Measurements from ENCODE around the gene DUOXA2. TPM values are rescaled to one million over a fixed set of nuclear protein-coding genes. Genes with fewer than 3 reads are reported as not detected.

DUOXA2 gene
- total and polyA plus RNA-seq, 2 of the 4 experiments (the other 2 are of a cell fraction): not detected

DNA sequence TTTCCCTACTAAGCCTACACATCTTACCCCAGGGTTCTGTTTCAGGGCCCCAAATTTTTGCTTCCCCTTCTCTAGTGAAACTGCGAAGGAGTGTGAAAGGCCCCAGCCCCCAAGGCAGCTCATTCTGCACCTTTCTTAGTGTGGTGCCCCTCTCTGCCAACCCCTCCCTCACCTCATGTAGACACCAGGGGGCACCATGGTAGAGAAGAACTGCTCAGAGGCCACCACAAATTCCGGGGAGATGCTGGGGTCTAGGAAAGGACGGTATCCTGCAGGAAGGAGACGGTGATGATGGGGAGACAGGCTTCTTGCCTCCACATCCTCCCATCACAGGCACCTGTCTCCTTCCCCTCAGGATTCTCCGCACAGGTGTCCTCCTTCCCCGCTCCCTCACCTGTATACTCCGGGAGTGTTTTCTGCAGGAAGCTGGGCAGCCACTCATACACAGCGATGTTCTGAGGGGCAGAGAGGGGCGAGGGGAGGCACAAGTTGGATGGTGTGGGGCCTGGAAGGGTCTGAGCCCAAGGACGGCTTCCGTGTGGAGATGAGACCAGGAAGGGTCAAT is 3.8 kb upstream of the DUOXA2 start:
- H3K27me3 ChIP-seq (ENCODE audit: control insufficient read depth, insufficient read depth, low read length): peaks cover 83% of the 10 kb centered on the region
- H2AFZ ChIP-seq (replicated peaks; ENCODE audit: low read length, poor library complexity): no peak overlapping the region
- no peak overlapping the region for H2BK120ac ChIP-seq (ENCODE audit: low read depth, low read length)
- no peak overlapping the region for H3K14ac ChIP-seq (replicated peaks; ENCODE audit: low read depth, low read length)
- ChIA-PET CTCF (interaction anchor here (2.7 kb wide), 1 partner anchor 8 kb away, joined by 12 read pairs; no protein-coding TSS in a partner anchor), POLR2A (ENCODE audit: unreplicated experiment) (no interaction called here)
- H3K79me1 ChIP-seq (ENCODE audit: low read depth in 1 of 2, low read length in 2 of 2): no peaks in the 10 kb centered on the region
- DNase-seq: no peak
- no peak overlapping the region for H2AK5ac ChIP-seq (ENCODE audit: low read depth, low read length)
- no peak overlapping the region for H4K91ac ChIP-seq (ENCODE audit: insufficient read depth, low read depth, low read length)
- no peak overlapping the region for H4K5ac ChIP-seq (ENCODE audit: low read depth, low read length)
- H3K9me1 ChIP-seq (ENCODE audit: insufficient read depth, low read length): no peaks in the 10 kb centered on the region
- in situ Hi-C loops (cut with MboI; ENCODE audit: low sequenced_read_pairs) (no loop called here), intact Hi-C loops (cut with micrococcal nuclease) (no loop called here), dilution Hi-C loops (cut with HindIII; ENCODE audit: low sequenced_read_pairs, unreplicated experiment) (no loop called here)
- no CpG with 5 or more reads among the region's 11 CpGs for WGBS, 2 experiments (ENCODE audit: extremely low coverage in 2 of 2, insufficient read length in 1 of 2)
- no peak overlapping the region for H2BK20ac ChIP-seq (ENCODE audit: low read depth, low read length)
- H2BK5ac ChIP-seq (ENCODE audit: low read depth, low read length, poor library complexity, severe bottlenecking): no peak overlapping the region
- BruUV-seq (replicated peaks): no TSS peak
- no peak overlapping the region for H3K4me3 ChIP-seq (ENCODE audit: insufficient read depth, low read depth, low read length)
- no peak overlapping the region for H3K18ac ChIP-seq (ENCODE audit: low read depth, low read length)
- no peak overlapping the region for H3K27ac ChIP-seq (ENCODE audit: insufficient read depth, low read length)
- no peaks in the 10 kb centered on the region for H3K36me3 ChIP-seq (ENCODE audit: control insufficient read depth, insufficient read depth, low read length)
- H3K9me3 ChIP-seq (ENCODE audit: control insufficient read depth, insufficient read depth, low read length): no peaks in the 10 kb centered on the region
- H2AK9ac ChIP-seq (replicated peaks; ENCODE audit: low read depth, low read length, poor library complexity): no peak overlapping the region
- no peak overlapping the region for H4K8ac ChIP-seq (ENCODE audit: low read depth in 2 of 2, low read length in 2 of 2)
- H3K4ac ChIP-seq (ENCODE audit: low read depth, low read length): no peak overlapping the region
- H3K23ac ChIP-seq (ENCODE audit: low read depth, low read length): no peak overlapping the region
- no peaks in the 10 kb centered on the region for H4K20me1 ChIP-seq (ENCODE audit: insufficient read depth, low read length)
- no peak overlapping the region for H2BK15ac ChIP-seq (ENCODE audit: low read depth, low read length)
- H3K9ac ChIP-seq (ENCODE audit: low read depth, low read length): no peak overlapping the region
- no peaks in the 10 kb centered on the region for H3K4me1 ChIP-seq (ENCODE audit: control insufficient read depth, insufficient read depth, low read length)
- TF ChIP-seq POLR2A (IDR thresholded peaks at IDR 0.05; ENCODE audit: low read depth, low read length): no peak
- TF ChIP-seq MXI1 (IDR thresholded peaks at IDR 0.05; ENCODE audit: borderline replicate concordance, low read depth, low read length): no peak
- TF ChIP-seq, protein P1, sequence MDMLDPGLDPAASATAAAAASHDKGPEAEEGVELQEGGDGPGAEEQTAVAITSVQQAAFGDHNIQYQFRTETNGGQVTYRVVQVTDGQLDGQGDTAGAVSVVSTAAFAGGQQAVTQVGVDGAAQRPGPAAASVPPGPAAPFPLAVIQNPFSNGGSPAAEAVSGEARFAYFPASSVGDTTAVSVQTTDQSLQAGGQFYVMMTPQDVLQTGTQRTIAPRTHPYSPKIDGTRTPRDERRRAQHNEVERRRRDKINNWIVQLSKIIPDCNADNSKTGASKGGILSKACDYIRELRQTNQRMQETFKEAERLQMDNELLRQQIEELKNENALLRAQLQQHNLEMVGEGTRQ (IDR thresholded peaks at IDR 0.05; ENCODE audit: low read depth, low read length): no peak
- TF ChIP-seq RFX5 (IDR thresholded peaks at IDR 0.05; ENCODE audit: low read depth, low read length): no peak
- TF ChIP-seq, protein P2, sequence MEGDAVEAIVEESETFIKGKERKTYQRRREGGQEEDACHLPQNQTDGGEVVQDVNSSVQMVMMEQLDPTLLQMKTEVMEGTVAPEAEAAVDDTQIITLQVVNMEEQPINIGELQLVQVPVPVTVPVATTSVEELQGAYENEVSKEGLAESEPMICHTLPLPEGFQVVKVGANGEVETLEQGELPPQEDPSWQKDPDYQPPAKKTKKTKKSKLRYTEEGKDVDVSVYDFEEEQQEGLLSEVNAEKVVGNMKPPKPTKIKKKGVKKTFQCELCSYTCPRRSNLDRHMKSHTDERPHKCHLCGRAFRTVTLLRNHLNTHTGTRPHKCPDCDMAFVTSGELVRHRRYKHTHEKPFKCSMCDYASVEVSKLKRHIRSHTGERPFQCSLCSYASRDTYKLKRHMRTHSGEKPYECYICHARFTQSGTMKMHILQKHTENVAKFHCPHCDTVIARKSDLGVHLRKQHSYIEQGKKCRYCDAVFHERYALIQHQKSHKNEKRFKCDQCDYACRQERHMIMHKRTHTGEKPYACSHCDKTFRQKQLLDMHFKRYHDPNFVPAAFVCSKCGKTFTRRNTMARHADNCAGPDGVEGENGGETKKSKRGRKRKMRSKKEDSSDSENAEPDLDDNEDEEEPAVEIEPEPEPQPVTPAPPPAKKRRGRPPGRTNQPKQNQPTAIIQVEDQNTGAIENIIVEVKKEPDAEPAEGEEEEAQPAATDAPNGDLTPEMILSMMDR (conservative IDR thresholded peaks at IDR 0.05; ENCODE audit: low read depth, low read length): no peak
- no peak for TF ChIP-seq RCOR1 (IDR thresholded peaks at IDR 0.05; ENCODE audit: insufficient replicate concordance, low read length)
- TF ChIP-seq NFE2L2 (IDR thresholded peaks at IDR 0.05; ENCODE audit: low read depth, low read length): no peak
- no peak for TF ChIP-seq SMC3 (IDR thresholded peaks at IDR 0.05; ENCODE audit: low read depth, low read length)
- TF ChIP-seq MAFK (IDR thresholded peaks at IDR 0.05; ENCODE audit: low read depth, low read length): no peak
- TF ChIP-seq FOS (IDR thresholded peaks at IDR 0.05; ENCODE audit: low read depth, low read length): no peak
- TF ChIP-seq, protein P3, sequence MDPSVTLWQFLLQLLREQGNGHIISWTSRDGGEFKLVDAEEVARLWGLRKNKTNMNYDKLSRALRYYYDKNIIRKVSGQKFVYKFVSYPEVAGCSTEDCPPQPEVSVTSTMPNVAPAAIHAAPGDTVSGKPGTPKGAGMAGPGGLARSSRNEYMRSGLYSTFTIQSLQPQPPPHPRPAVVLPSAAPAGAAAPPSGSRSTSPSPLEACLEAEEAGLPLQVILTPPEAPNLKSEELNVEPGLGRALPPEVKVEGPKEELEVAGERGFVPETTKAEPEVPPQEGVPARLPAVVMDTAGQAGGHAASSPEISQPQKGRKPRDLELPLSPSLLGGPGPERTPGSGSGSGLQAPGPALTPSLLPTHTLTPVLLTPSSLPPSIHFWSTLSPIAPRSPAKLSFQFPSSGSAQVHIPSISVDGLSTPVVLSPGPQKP (IDR thresholded peaks at IDR 0.05; ENCODE audit: borderline replicate concordance, low read depth, low read length): no peak
- TF ChIP-seq MAZ (IDR thresholded peaks at IDR 0.05; ENCODE audit: borderline replicate concordance, low read depth, low read length): no peak
- no peak for TF ChIP-seq CHD1 (IDR thresholded peaks at IDR 0.05; ENCODE audit: low read depth, low read length)
- TF ChIP-seq RAD21 (IDR thresholded peaks at IDR 0.05; ENCODE audit: low read length): no peak
- no peak for TF ChIP-seq BHLHE40 (IDR thresholded peaks at IDR 0.05; ENCODE audit: low read depth, low read length)
- no peak for TF ChIP-seq CEBPB (IDR thresholded peaks at IDR 0.05; ENCODE audit: low read depth, low read length)
- H3K4me2 ChIP-seq (ENCODE audit: low read depth, low read length): no peak overlapping the region
- H3K56ac ChIP-seq (ENCODE audit: extremely low read depth, insufficient read depth, low read length): no peak overlapping the region
- ATAC-seq (ENCODE audit: low read depth): no peak
